ENCODE data around the gene GRIN1.

- TF ChIP-seq CTCF (IDR thresholded peaks at IDR 0.05; ENCODE audit: poor library complexity) (no peak), EZH2 (IDR thresholded peaks at IDR 0.05; ENCODE audit: borderline replicate concordance) (no peak), EZH2phosphoT487 (IDR thresholded peaks at IDR 0.05; ENCODE audit: low read depth, severe bottlenecking, unreplicated experiment) (no peak)
These were observed 29.5 kb upstream of the GRIN1 start for GRCh38 chr9:137109250-137110146.

All from hepatocyte (in vitro differentiated cells).